ENCODE results near the gene EN1.

The EN1 gene

GRCh38 chr2:118856330-118856977 is 9.0 kb upstream of the EN1 start:
- DNase-seq (ENCODE audit: low read depth in 1 of 2, low spot score in 1 of 2) = no peak

GRCh38 chr2:118855451-118856279 is 8.2 kb upstream of the EN1 start:
- DNase-seq (ENCODE audit: low read depth in 1 of 2, low spot score in 1 of 2) = peak; percentile 64 to 83

GRCh38 chr2:118854507-118855345 is 7.3 kb upstream of the EN1 start:
- DNase-seq (ENCODE audit: low read depth in 1 of 2, low spot score in 1 of 2) = no peak

GRCh38 chr2:118853651-118854291 is 6.3 kb upstream of the EN1 start:
- DNase-seq (ENCODE audit: low read depth in 1 of 2, low spot score in 1 of 2) = no peak

- no peak for DNase-seq (ENCODE audit: low read depth in 1 of 2, low spot score in 1 of 2)
Measured at GRCh38 chr2:118853129-118853640, 5.7 kb upstream of the EN1 start.

GRCh38 chr2:118852605-118853128 is 5.2 kb upstream of the EN1 start:
- DNase-seq (ENCODE audit: low read depth in 1 of 2, low spot score in 1 of 2) = no peak

GRCh38 chr2:118851650-118852049 is 4.2 kb upstream of the EN1 start:
- DNase-seq (ENCODE audit: low read depth in 1 of 2, low spot score in 1 of 2) = no peak

GRCh38 chr2:118850901-118851415 is 3.5 kb upstream of the EN1 start:
- no peak for DNase-seq (ENCODE audit: low read depth in 1 of 2, low spot score in 1 of 2)

- no peak for DNase-seq (ENCODE audit: low read depth in 1 of 2, low spot score in 1 of 2)
Measured at GRCh38 chr2:118850168-118850900, 2.9 kb upstream of the EN1 start.

GRCh38 chr2:118849226-118850167 is 2.0 kb upstream of the EN1 start:
- DNase-seq (ENCODE audit: low read depth in 1 of 2, low spot score in 1 of 2) = no peak

GRCh38 chr2:118848381-118849225 is 1.2 kb upstream of the EN1 start:
- no peak for DNase-seq (ENCODE audit: low read depth in 1 of 2, low spot score in 1 of 2)

GRCh38 chr2:118847762-118848172 is 319 bp upstream of the EN1 start:
- DNase-seq (ENCODE audit: low read depth in 1 of 2, low spot score in 1 of 2) = no peak

GRCh38 chr2:118846442-118846952 is 951 bp downstream of the EN1 start:
- no peak for DNase-seq (ENCODE audit: low read depth in 1 of 2, low spot score in 1 of 2)

GRCh38 chr2:118845522-118846441 is 1.7 kb downstream of the EN1 start:
- DNase-seq (ENCODE audit: low read depth in 1 of 2, low spot score in 1 of 2) = no peak

- no peak for DNase-seq (ENCODE audit: low read depth in 1 of 2, low spot score in 1 of 2)
Measured at GRCh38 chr2:118845005-118845521, 2.4 kb downstream of the EN1 start.

GRCh38 chr2:118844261-118845004 is 3.0 kb downstream of the EN1 start:
- no peak for DNase-seq (ENCODE audit: low read depth in 1 of 2, low spot score in 1 of 2)
